ENCODE results near the gene CCDC13.

The CCDC13 gene

GRCh38 chr3:42773409-42773751 lies 327 bp upstream of the CCDC13 start:
- TF ChIP-seq ZNF274 (IDR thresholded peaks at IDR 0.05; ENCODE audit: low read depth, low read length), result no peak
- H3K4me3 ChIP-seq (ENCODE audit: low read length), result peak overlapping the region; percentile 58

GRCh38 chr3:42771271-42771670 lies 1.8 kb downstream of the CCDC13 start:
- no peak overlapping the region for H3K4me3 ChIP-seq (ENCODE audit: low read length)
- TF ChIP-seq ZNF274 (IDR thresholded peaks at IDR 0.05; ENCODE audit: low read depth, low read length), result no peak

- H3K4me3 ChIP-seq (ENCODE audit: low read length), result no peak overlapping the region
- no peak for TF ChIP-seq ZNF274 (IDR thresholded peaks at IDR 0.05; ENCODE audit: low read depth, low read length)
Observed at GRCh38 chr3:42769477-42770131, 3.4 kb downstream of the CCDC13 start.

- no peak for TF ChIP-seq ZNF274 (IDR thresholded peaks at IDR 0.05; ENCODE audit: low read depth, low read length)
- H3K4me3 ChIP-seq (ENCODE audit: low read length), result no peak overlapping the region
Observed at GRCh38 chr3:42764561-42765295, 8.3 kb downstream of the CCDC13 start.

- no peak overlapping the region for H3K4me3 ChIP-seq (ENCODE audit: low read length)
- no peak for TF ChIP-seq ZNF274 (IDR thresholded peaks at IDR 0.05; ENCODE audit: low read depth, low read length)
Observed at GRCh38 chr3:42764115-42764514, 8.9 kb downstream of the CCDC13 start.

- no peak overlapping the region for H3K4me3 ChIP-seq (ENCODE audit: low read length)
- TF ChIP-seq ZNF274 (IDR thresholded peaks at IDR 0.05; ENCODE audit: low read depth, low read length), result no peak
Observed at GRCh38 chr3:42763021-42763420, 10.0 kb downstream of the CCDC13 start.

- TF ChIP-seq ZNF274 (IDR thresholded peaks at IDR 0.05; ENCODE audit: low read depth, low read length), result no peak
- no peak overlapping the region for H3K4me3 ChIP-seq (ENCODE audit: low read length)
Observed at GRCh38 chr3:42762046-42762724, 10.9 kb downstream of the CCDC13 start.

- no peak for TF ChIP-seq ZNF274 (IDR thresholded peaks at IDR 0.05; ENCODE audit: low read depth, low read length)
- H3K4me3 ChIP-seq (ENCODE audit: low read length), result no peak overlapping the region
Observed at GRCh38 chr3:42758126-42758525, 14.9 kb downstream of the CCDC13 start.

- no peak overlapping the region for H3K4me3 ChIP-seq (ENCODE audit: low read length)
- no peak for TF ChIP-seq ZNF274 (IDR thresholded peaks at IDR 0.05; ENCODE audit: low read depth, low read length)
Observed at GRCh38 chr3:42756681-42757213, 16.3 kb downstream of the CCDC13 start.

GRCh38 chr3:42755681-42756578 lies 17.1 kb downstream of the CCDC13 start:
- H3K4me3 ChIP-seq (ENCODE audit: low read length), result no peak overlapping the region
- no peak for TF ChIP-seq ZNF274 (IDR thresholded peaks at IDR 0.05; ENCODE audit: low read depth, low read length)

- H3K4me3 ChIP-seq (ENCODE audit: low read length), result no peak overlapping the region
- no peak for TF ChIP-seq ZNF274 (IDR thresholded peaks at IDR 0.05; ENCODE audit: low read depth, low read length)
Observed at GRCh38 chr3:42753757-42754156, 19.3 kb downstream of the CCDC13 start.

GRCh38 chr3:42752961-42753360 lies 20.1 kb downstream of the CCDC13 start:
- no peak for TF ChIP-seq ZNF274 (IDR thresholded peaks at IDR 0.05; ENCODE audit: low read depth, low read length)
- no peak overlapping the region for H3K4me3 ChIP-seq (ENCODE audit: low read length)

- TF ChIP-seq ZNF274 (IDR thresholded peaks at IDR 0.05; ENCODE audit: low read depth, low read length), result no peak
- no peak overlapping the region for H3K4me3 ChIP-seq (ENCODE audit: low read length)
Observed at GRCh38 chr3:42752441-42752840, 20.6 kb downstream of the CCDC13 start.

GRCh38 chr3:42751609-42752008 lies 21.4 kb downstream of the CCDC13 start:
- no peak overlapping the region for H3K4me3 ChIP-seq (ENCODE audit: low read length)
- TF ChIP-seq ZNF274 (IDR thresholded peaks at IDR 0.05; ENCODE audit: low read depth, low read length), result no peak

All from GM08714 (cell line).